IMR-90 (cell line): ENCODE data around the gene ARHGAP32. TPM values are rescaled to one million over a fixed set of nuclear protein-coding genes. Genes with fewer than 3 reads are reported as not detected.

Source experiments
- ATAC-seq: fragments of 200-7000 bp; cut with Tn5 transposase; 2 replicates; pipeline ENCODE4 v1.9.1; 2020; ENCODE audit warnings: low read depth, mild to moderate bottlenecking, moderate library complexity
- BruUV-seq: library from RNA; stranded (reverse); fragments of 400-500 nt; replicated peaks from 2 replicates; lab custom pipeline; 2021; lab: Mats Ljungman, UMichigan
- CTCF ChIA-PET: fragments of 300-600 bp; formaldehyde crosslinking; extraction: SDS; loops from one replicate; lab custom pipeline; 2021; ENCODE audit warnings: antibody characterized with exemption; lab: Yijun Ruan, JAX
- POLR2A ChIA-PET: fragments of 300-600 bp; sonication (Branson Sonifier 250); formaldehyde crosslinking; loops from one replicate; lab custom pipeline; 2022; ENCODE audit warnings: antibody characterized with exemption; ENCODE audit not compliant: unreplicated experiment; lab: Charles Lee
- DNase-seq: peaks from one replicate; pipeline ENCODE4 v3.0.0; 2013
- H2AFZ ChIP-seq: replicated peaks from 2 replicates; pipeline ENCODE3; 2013; ENCODE audit warnings: low read length, mild to moderate bottlenecking; ENCODE audit not compliant: poor library complexity
- H2AK5ac ChIP-seq: 2 replicates; pipeline ENCODE4 v1.6.1; 2013; ENCODE audit warnings: low read depth, low read length, inconsistent platforms
- H2AK9ac ChIP-seq: replicated peaks from 2 replicates; pipeline ENCODE3; 2013; ENCODE audit warnings: mild to moderate bottlenecking, low read depth, low read length, moderate library complexity; ENCODE audit not compliant: poor library complexity
- H2BK120ac ChIP-seq: 2 replicates; pipeline ENCODE4 v1.6.1; 2013; ENCODE audit warnings: low read depth, low read length, inconsistent platforms
- H2BK15ac ChIP-seq: 3 replicates; pipeline ENCODE4 v1.6.1; 2013; ENCODE audit warnings: low read depth, low read length, inconsistent platforms
- H2BK20ac ChIP-seq: 2 replicates; pipeline ENCODE4 v1.6.1; 2013; ENCODE audit warnings: low read depth, mild to moderate bottlenecking, inconsistent platforms, low read length, moderate library complexity
- H2BK5ac ChIP-seq: 2 replicates; pipeline ENCODE4 v1.6.1; 2013; ENCODE audit warnings: mild to moderate bottlenecking, low read depth, low read length, inconsistent platforms; ENCODE audit not compliant: poor library complexity, severe bottlenecking
- H3K14ac ChIP-seq: replicated peaks from 2 replicates; pipeline ENCODE4 v1.6.1; 2013; ENCODE audit warnings: low read depth, low read length, inconsistent platforms
- H3K18ac ChIP-seq: 2 replicates; pipeline ENCODE4 v1.6.1; 2013; ENCODE audit warnings: low read depth, low read length, control low read depth
- H3K23ac ChIP-seq: 2 replicates; pipeline ENCODE4 v1.6.1; 2013; ENCODE audit warnings: low read depth, low read length, inconsistent platforms
- H3K27ac ChIP-seq: 2 replicates; pipeline ENCODE4 v1.5.1; 2013; ENCODE audit warnings: mild to moderate bottlenecking, control low read depth, low read length; ENCODE audit not compliant: insufficient read depth
- H3K27me3 ChIP-seq: 2 replicates; pipeline ENCODE4 v1.6.1; 2013; ENCODE audit warnings: low read length; ENCODE audit not compliant: control insufficient read depth, insufficient read depth
- H3K36me3 ChIP-seq: 2 replicates; pipeline ENCODE4 v1.6.1; 2013; ENCODE audit warnings: low read length, mixed read lengths; ENCODE audit not compliant: control insufficient read depth, insufficient read depth
- H3K4ac ChIP-seq: 2 replicates; pipeline ENCODE4 v1.6.1; 2013; ENCODE audit warnings: low read depth, low read length, inconsistent platforms
- H3K4me1 ChIP-seq: 2 replicates; pipeline ENCODE4 v1.6.1; 2013; ENCODE audit warnings: low read length, mixed read lengths; ENCODE audit not compliant: control insufficient read depth, insufficient read depth
- H3K4me2 ChIP-seq: 2 replicates; pipeline ENCODE4 v1.6.1; 2013; ENCODE audit warnings: low read depth, mild to moderate bottlenecking, control low read depth, low read length, moderate library complexity
- H3K4me3 ChIP-seq: 2 replicates; pipeline ENCODE4 v1.5.1; 2013; ENCODE audit warnings: low read depth, mild to moderate bottlenecking, control low read depth, low read length, moderate library complexity; ENCODE audit not compliant: insufficient read depth
- H3K56ac ChIP-seq: 2 replicates; pipeline ENCODE4 v1.6.1; 2013; ENCODE audit warnings: low read length, inconsistent platforms; ENCODE audit not compliant: insufficient read depth; ENCODE audit errors: extremely low read depth
- H3K79me1 ChIP-seq, 2 experiments: 2 replicates each; pipeline ENCODE4 v1.6.1; 2013; ENCODE audit warnings: low read length in 2 of 2, inconsistent platforms in 1 of 2, low read depth in 1 of 2
- H3K9ac ChIP-seq: 2 replicates; pipeline ENCODE4 v1.6.1; 2013; ENCODE audit warnings: low read depth, low read length, control low read depth
- H3K9me1 ChIP-seq: 2 replicates; pipeline ENCODE4 v1.6.1; 2013; ENCODE audit warnings: low read length, inconsistent platforms; ENCODE audit not compliant: insufficient read depth
- H3K9me3 ChIP-seq: 2 replicates; pipeline ENCODE4 v1.6.1; 2013; ENCODE audit warnings: low read length; ENCODE audit not compliant: control insufficient read depth, insufficient read depth
- H4K20me1 ChIP-seq: 2 replicates; pipeline ENCODE4 v1.6.1; 2013; ENCODE audit warnings: low read length, inconsistent platforms; ENCODE audit not compliant: insufficient read depth
- H4K5ac ChIP-seq: 2 replicates; pipeline ENCODE4 v1.6.1; 2013; ENCODE audit warnings: mild to moderate bottlenecking, low read depth, low read length, control low read depth
- H4K8ac ChIP-seq, 2 experiments: 2 replicates each; pipeline ENCODE4 v1.6.1; 2013; ENCODE audit warnings: low read depth in 2 of 2, low read length in 2 of 2, control low read depth in 1 of 2, inconsistent platforms in 1 of 2
- H4K91ac ChIP-seq: 2 replicates; pipeline ENCODE4 v1.6.1; 2013; ENCODE audit warnings: low read depth, low read length, inconsistent platforms; ENCODE audit not compliant: insufficient read depth
- CEBPB ChIP-seq: IDR thresholded peaks from 2 replicates; pipeline ENCODE4 v1.6.1; 2012; ENCODE audit warnings: low read depth, low read length, improper control_type of control experiment
- MAFK ChIP-seq: IDR thresholded peaks from 2 replicates; pipeline ENCODE4 v1.6.1; 2012; ENCODE audit warnings: low read depth, low read length, improper control_type of control experiment
- MXI1 ChIP-seq: IDR thresholded peaks from 2 replicates; pipeline ENCODE4 v1.6.1; 2012; ENCODE audit warnings: low read depth, mild to moderate bottlenecking, low read length, moderate library complexity, borderline replicate concordance
- WGBS, 2 experiments: methylation state at CpG; one replicate each; pipeline versions ENCODE4 v1.1.5 to v1.1.7; 2013; ENCODE audit warnings: missing lambda C conversion rate in 2 of 2; ENCODE audit not compliant: insufficient read length in 1 of 2; ENCODE audit errors: extremely low coverage in 2 of 2; 5-methylcytosine and 5-hydroxymethylcytosine counted together
- dilution Hi-C: fragments of 300-500 bp; cut with HindIII; formaldehyde crosslinking; loops from one replicate; pipeline ENCODE4 v1.14.3; 2018; ENCODE audit warnings: low sequenced_read_pairs; ENCODE audit not compliant: unreplicated experiment
- in situ Hi-C: fragments of 300-500 bp; cut with MboI; formaldehyde crosslinking; loops from 3 replicates; pipeline ENCODE4 v1.14.3; 2019; ENCODE audit warnings: low sequenced_read_pairs, inconsistent platforms, mixed read lengths
- intact Hi-C: fragments of 100-400 bp; cut with micrococcal nuclease; formaldehyde crosslinking; loops from 2 replicates; pipeline ENCODE4 v1.10.0; 2022
- polyA plus RNA-seq, 3 experiments: library from polyadenylated mRNA; depleted of rRNA; stranded (reverse); fragments of >200 nt; gene quantifications; 2 replicates each; pipeline ENCODE4 v1.2.3, GENCODE V29; 2012; ENCODE audit warnings: low replicate concordance in 1 of 3
- total RNA-seq: library from RNA; depleted of rRNA; stranded (reverse); fragments of >200 nt; gene quantifications from 2 replicates; pipeline ENCODE4 v1.2.3, GENCODE V29; 2012

The ARHGAP32 gene
- total and polyA plus RNA-seq, 2 of the 4 experiments (the other 2 are of a cell fraction), result 4.1 to 8.4 TPM

DNA sequence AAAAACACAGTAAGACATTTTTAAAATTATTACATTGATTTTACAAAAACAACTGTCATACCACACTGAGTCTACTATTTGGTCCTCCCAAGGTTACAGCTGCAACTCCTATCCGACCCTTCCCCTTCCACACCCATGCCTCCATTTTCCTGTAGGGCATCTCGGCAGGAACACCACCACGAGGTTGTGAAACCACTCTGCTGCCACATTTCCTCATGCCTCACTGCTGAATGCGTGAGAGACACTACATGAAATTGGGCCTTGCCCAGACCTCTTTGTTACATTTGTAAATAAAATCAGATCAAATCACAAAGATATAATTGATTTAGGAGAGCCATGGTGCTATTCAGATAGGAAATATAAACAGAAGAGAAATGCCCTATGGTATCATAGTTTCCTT, 2.0 kb downstream of the ARHGAP32 start:
- intact Hi-C loops (no loop called here), in situ Hi-C loops (no loop called here), dilution Hi-C loops (no loop called here)
- no peak overlapping the region for H3K9ac ChIP-seq
- no peak overlapping the region for H3K56ac ChIP-seq
- TF ChIP-seq MAFK, result no peak
- TF ChIP-seq MXI1, result no peak
- peak; percentile 22; the same call in 1 of the 2 replicates for TF ChIP-seq CEBPB
- H3K27ac ChIP-seq, result no peak overlapping the region
- no peak overlapping the region for H3K18ac ChIP-seq
- no peak overlapping the region for H2AK9ac ChIP-seq
- ChIA-PET POLR2A (no interaction called here), CTCF (no interaction called here)
- peaks cover 7 to 20% of the 10 kb centered on the region in 2 experiments for H3K79me1 ChIP-seq
- no peaks in the 10 kb centered on the region for H3K27me3 ChIP-seq
- 92% methylated on average over 2 of the region's 4 CpGs; no CpG with 5 or more reads in 1 of the 2 experiments for WGBS, 2 experiments
- no peak overlapping the region for H2BK5ac ChIP-seq
- H3K23ac ChIP-seq, result no peak overlapping the region
- H3K9me1 ChIP-seq, result no peaks in the 10 kb centered on the region; the same call in 1 of the 2 replicates
- H2BK15ac ChIP-seq, result no peak overlapping the region
- H3K4ac ChIP-seq, result no peak overlapping the region
- no peak overlapping the region for H2AK5ac ChIP-seq
- no peak overlapping the region for H2BK20ac ChIP-seq
- H3K4me1 ChIP-seq, result peaks cover 2% of the 10 kb centered on the region; the same call in 1 of the 2 replicates
- no peak overlapping the region; the same call in 1 of the 2 replicates for H3K4me2 ChIP-seq
- no peak overlapping the region for H4K91ac ChIP-seq
- no peak overlapping the region for H4K5ac ChIP-seq
- H3K36me3 ChIP-seq, result no peaks in the 10 kb centered on the region
- no TSS peak for BruUV-seq
- H3K14ac ChIP-seq, result no peak overlapping the region
- H4K20me1 ChIP-seq, result no peaks in the 10 kb centered on the region
- no peak overlapping the region for H2AFZ ChIP-seq
- no peak overlapping the region for H4K8ac ChIP-seq
- H3K9me3 ChIP-seq, result no peaks in the 10 kb centered on the region
- no peak; the same call in 1 of the 2 replicates for ATAC-seq
- H3K4me3 ChIP-seq, result no peak overlapping the region
- no peak overlapping the region for H2BK120ac ChIP-seq
- no peak for DNase-seq
